ENCODE results near the gene ACOT11.
"Not testable (repeated sequence)": the region's sequence is repeated elsewhere in the genome, so short reads cannot be mapped to it uniquely, and the experiment has no call there.

The ACOT11 gene

GRCh38 chr1:54520631-54521321, 27.3 kb upstream of the ACOT11 start:
- TF ChIP-seq RARB (CRISPR knock-in tag; IDR thresholded peaks at IDR 0.05) (no peak), ZC3H10 (CRISPR knock-in tag; IDR thresholded peaks at IDR 0.05) (no peak), ISL1 (CRISPR knock-in tag; IDR thresholded peaks at IDR 0.05) (no peak), CREB5 (CRISPR knock-in tag; IDR thresholded peaks at IDR 0.05; ENCODE audit: low read depth) (no peak), ZNF565 (CRISPR knock-in tag; conservative IDR thresholded peaks at IDR 0.05; ENCODE audit: low read depth) (no peak)
- no peak for ATAC-seq

GRCh38 chr1:54526565-54526964, 21.5 kb upstream of the ACOT11 start:
- ATAC-seq = not testable (repeated sequence)

- no peak for TF ChIP-seq CSRNP3 (CRISPR knock-in tag; IDR thresholded peaks at IDR 0.05)
- TF ChIP-seq ZNF70 (CRISPR knock-in tag; IDR thresholded peaks at IDR 0.05) = no peak
- no peak for TF ChIP-seq PPARA (CRISPR knock-in tag; IDR thresholded peaks at IDR 0.05; ENCODE audit: borderline replicate concordance)
- no peak for TF ChIP-seq TSHZ2 (CRISPR knock-in tag; IDR thresholded peaks at IDR 0.05)
- no peak for TF ChIP-seq OSR1 (CRISPR knock-in tag; IDR thresholded peaks at IDR 0.05)
- TF ChIP-seq ZNF565 (CRISPR knock-in tag; conservative IDR thresholded peaks at IDR 0.05; ENCODE audit: low read depth) = no peak
- TF ChIP-seq GLIS3 (CRISPR knock-in tag; IDR thresholded peaks at IDR 0.05) = no peak
- TF ChIP-seq BACH2 (CRISPR knock-in tag; IDR thresholded peaks at IDR 0.05; ENCODE audit: borderline replicate concordance) = no peak
- no peak for TF ChIP-seq ZFP30 (CRISPR knock-in tag; IDR thresholded peaks at IDR 0.05)
- no peak for TF ChIP-seq ARNTL (CRISPR knock-in tag; IDR thresholded peaks at IDR 0.05; ENCODE audit: borderline replicate concordance, low read depth)
- TF ChIP-seq RARB (CRISPR knock-in tag; IDR thresholded peaks at IDR 0.05) = no peak
- TF ChIP-seq ESRRG (CRISPR knock-in tag; IDR thresholded peaks at IDR 0.05) = no peak
- TF ChIP-seq ISL1 (CRISPR knock-in tag; IDR thresholded peaks at IDR 0.05) = no peak
- TF ChIP-seq TCF4 (CRISPR knock-in tag; IDR thresholded peaks at IDR 0.05; ENCODE audit: borderline replicate concordance) = no peak
- TF ChIP-seq CSDC2 (CRISPR knock-in tag; IDR thresholded peaks at IDR 0.05) = no peak
- TF ChIP-seq POU6F1 (CRISPR knock-in tag; IDR thresholded peaks at IDR 0.05; ENCODE audit: borderline replicate concordance, low read depth) = no peak
- no peak for TF ChIP-seq PATZ1 (CRISPR knock-in tag; IDR thresholded peaks at IDR 0.05; ENCODE audit: borderline replicate concordance)
- TF ChIP-seq ZNF8 (CRISPR knock-in tag; IDR thresholded peaks at IDR 0.05) = no peak
- ATAC-seq = no peak
Observed at GRCh38 chr1:54528613-54529012, 19.4 kb upstream of the ACOT11 start.
